Stimulated activated memory B cell treated with anti-CD40 and anti-IgM and Interleukin-4, amounts not matched to agents 10 μg/mL and 1 μg/mL and 100 μg/mL, for 72 hours (primary cell): ENCODE results near the gene C16orf54.
"Not testable (repeated sequence)": the region's sequence is repeated elsewhere in the genome, so short reads cannot be mapped to it uniquely, and the experiment has no call there.

Source experiments
- ATAC-seq: fragments of 150-1000 bp; cut with Tn5 transposase; 2 replicates; pipeline ENCODE4 v1.10.0; 2021
- H3K27ac Mint-ChIP-seq: one replicate; pipeline ENCODE4 v1.8.0; 2022; ENCODE audit warnings: mild to moderate bottlenecking, mixed read lengths
- H3K27me3 Mint-ChIP-seq: one replicate; pipeline ENCODE4 v1.8.0; 2022; ENCODE audit warnings: mixed read lengths
- H3K36me3 Mint-ChIP-seq: one replicate; pipeline ENCODE4 v1.8.0; 2022; ENCODE audit warnings: mixed read lengths
- H3K4me1 Mint-ChIP-seq: one replicate; pipeline ENCODE4 v1.8.0; 2022; ENCODE audit warnings: mixed read lengths
- H3K4me3 Mint-ChIP-seq: one replicate; pipeline ENCODE4 v1.8.0; 2022; ENCODE audit warnings: mild to moderate bottlenecking, moderate library complexity, mixed read lengths
- H3K9me3 Mint-ChIP-seq: one replicate; pipeline ENCODE4 v1.8.0; 2022; ENCODE audit warnings: mixed read lengths

C16orf54 gene

GRCh38 chr16:29712809-29713208 lies 33.0 kb downstream of the C16orf54 start:
- Mint-ChIP-seq H3K27ac (no peak overlapping the region), H3K4me3 (no peak overlapping the region), H3K36me3 (no peaks in the 10 kb centered on the region), H3K27me3 (no peaks in the 10 kb centered on the region), H3K4me1 (peaks cover 22% of the 10 kb centered on the region), H3K9me3 (no peaks in the 10 kb centered on the region)
- ATAC-seq: no peak

GRCh38 chr16:29710227-29711219 lies 35.3 kb downstream of the C16orf54 start:
- H3K9me3 Mint-ChIP-seq: no peaks in the 10 kb centered on the region
- peak overlapping the region; percentile 15 for H3K27ac Mint-ChIP-seq
- ATAC-seq: peak; percentile 87
- H3K4me3 Mint-ChIP-seq: no peak overlapping the region
- no peaks in the 10 kb centered on the region for H3K36me3 Mint-ChIP-seq
- no peaks in the 10 kb centered on the region for H3K27me3 Mint-ChIP-seq
- H3K4me1 Mint-ChIP-seq: peaks cover 22% of the 10 kb centered on the region

GRCh38 chr16:29709657-29710056 lies 36.1 kb downstream of the C16orf54 start:
- Mint-ChIP-seq H3K4me1 (peaks cover 22% of the 10 kb centered on the region), H3K27ac (peak overlapping the region; percentile 15)
- H3K9me3 Mint-ChIP-seq, H3K36me3 Mint-ChIP-seq, H3K4me3 Mint-ChIP-seq, H3K27me3 Mint-ChIP-seq, ATAC-seq: not testable (repeated sequence)

- H3K4me3 Mint-ChIP-seq: no peak overlapping the region
- no peaks in the 10 kb centered on the region for H3K9me3 Mint-ChIP-seq
- no peak overlapping the region for H3K27ac Mint-ChIP-seq
- H3K36me3 Mint-ChIP-seq: no peaks in the 10 kb centered on the region
- H3K4me1 Mint-ChIP-seq: peaks cover 22% of the 10 kb centered on the region
- no peaks in the 10 kb centered on the region for H3K27me3 Mint-ChIP-seq
- no peak for ATAC-seq
Measured at GRCh38 chr16:29708917-29709600, 36.7 kb downstream of the C16orf54 start.

GRCh38 chr16:29707160-29707559 lies 38.6 kb downstream of the C16orf54 start:
- not testable (repeated sequence) for ATAC-seq, H3K27me3 Mint-ChIP-seq, H3K27ac Mint-ChIP-seq, H3K4me3 Mint-ChIP-seq, H3K36me3 Mint-ChIP-seq, H3K9me3 Mint-ChIP-seq
- peaks cover 34% of the 10 kb centered on the region for H3K4me1 Mint-ChIP-seq

- no peaks in the 10 kb centered on the region for H3K36me3 Mint-ChIP-seq
- H3K4me3 Mint-ChIP-seq: no peak overlapping the region
- no peak for ATAC-seq
- peaks cover 43% of the 10 kb centered on the region for H3K4me1 Mint-ChIP-seq
- H3K27me3 Mint-ChIP-seq: no peaks in the 10 kb centered on the region
- peaks cover 8% of the 10 kb centered on the region for H3K9me3 Mint-ChIP-seq
- peak overlapping the region; percentile 27 for H3K27ac Mint-ChIP-seq
Measured at GRCh38 chr16:29705030-29705429, 40.8 kb downstream of the C16orf54 start.

GRCh38 chr16:29702269-29702668 lies 43.5 kb downstream of the C16orf54 start:
- Mint-ChIP-seq H3K9me3 (peaks cover 14% of the 10 kb centered on the region), H3K27ac (peak overlapping the region; percentile 83), H3K4me1 (peaks cover 30% of the 10 kb centered on the region), H3K27me3 (no peaks in the 10 kb centered on the region), H3K4me3 (peak overlapping the region; percentile 52), H3K36me3 (no peaks in the 10 kb centered on the region)
- ATAC-seq: peak; percentile 69

GRCh38 chr16:29701214-29701555 lies 44.6 kb downstream of the C16orf54 start:
- H3K27me3 Mint-ChIP-seq: no peaks in the 10 kb centered on the region
- H3K36me3 Mint-ChIP-seq: no peaks in the 10 kb centered on the region
- no peak overlapping the region for H3K4me3 Mint-ChIP-seq
- H3K27ac Mint-ChIP-seq: peak overlapping the region; percentile 83
- no peak for ATAC-seq
- peaks cover 30% of the 10 kb centered on the region for H3K4me1 Mint-ChIP-seq
- peaks cover 14% of the 10 kb centered on the region for H3K9me3 Mint-ChIP-seq

- no peak for ATAC-seq
- H3K4me3 Mint-ChIP-seq: peak overlapping the region; percentile 9
- H3K36me3 Mint-ChIP-seq: no peaks in the 10 kb centered on the region
- peak overlapping the region; percentile 83 for H3K27ac Mint-ChIP-seq
- H3K4me1 Mint-ChIP-seq: peaks cover 30% of the 10 kb centered on the region
- H3K27me3 Mint-ChIP-seq: no peaks in the 10 kb centered on the region
- H3K9me3 Mint-ChIP-seq: peaks cover 14% of the 10 kb centered on the region
Measured at GRCh38 chr16:29700253-29700987, 45.4 kb downstream of the C16orf54 start.

GRCh38 chr16:29699324-29700219 lies 46.2 kb downstream of the C16orf54 start:
- no peak for ATAC-seq
- H3K36me3 Mint-ChIP-seq: no peaks in the 10 kb centered on the region
- no peaks in the 10 kb centered on the region for H3K27me3 Mint-ChIP-seq
- H3K9me3 Mint-ChIP-seq: peaks cover 14% of the 10 kb centered on the region
- H3K27ac Mint-ChIP-seq: no peak overlapping the region
- H3K4me3 Mint-ChIP-seq: no peak overlapping the region
- peaks cover 32% of the 10 kb centered on the region for H3K4me1 Mint-ChIP-seq

- no peak overlapping the region for H3K4me3 Mint-ChIP-seq
- peaks cover 36% of the 10 kb centered on the region for H3K4me1 Mint-ChIP-seq
- peaks cover 14% of the 10 kb centered on the region for H3K9me3 Mint-ChIP-seq
- ATAC-seq: no peak
- H3K27me3 Mint-ChIP-seq: no peaks in the 10 kb centered on the region
- H3K27ac Mint-ChIP-seq: peak overlapping the region; percentile 18
- no peaks in the 10 kb centered on the region for H3K36me3 Mint-ChIP-seq
Measured at GRCh38 chr16:29698484-29699323, 47.1 kb downstream of the C16orf54 start.

GRCh38 chr16:29698042-29698441 lies 47.7 kb downstream of the C16orf54 start:
- Mint-ChIP-seq H3K27me3 (no peaks in the 10 kb centered on the region), H3K27ac (peak overlapping the region; percentile 18)
- no peak for ATAC-seq

GRCh38 chr16:29697391-29697790 lies 48.4 kb downstream of the C16orf54 start:
- peaks cover 14% of the 10 kb centered on the region for H3K9me3 Mint-ChIP-seq
- no peak for ATAC-seq
- peaks cover 27% of the 10 kb centered on the region for H3K4me1 Mint-ChIP-seq
- H3K36me3 Mint-ChIP-seq: no peaks in the 10 kb centered on the region
- no peak overlapping the region for H3K4me3 Mint-ChIP-seq
- no peaks in the 10 kb centered on the region for H3K27me3 Mint-ChIP-seq
- H3K27ac Mint-ChIP-seq: peak overlapping the region; percentile 18

More at GRCh38 chr16:29698042-29698441, 47.7 kb downstream of the C16orf54 start:
- no peaks in the 10 kb centered on the region for H3K36me3 Mint-ChIP-seq
- H3K9me3 Mint-ChIP-seq: peaks cover 14% of the 10 kb centered on the region
- H3K4me1 Mint-ChIP-seq: peaks cover 33% of the 10 kb centered on the region
- H3K4me3 Mint-ChIP-seq: no peak overlapping the region
